HG03571 (cell line): ENCODE results near the gene FSTL5.

ENCODE experiments used
- ATAC-seq: cut with Tn5 transposase; IDR thresholded peaks from one replicate; pipeline ENCODE4 v1.9.1; 2021; ENCODE audit not compliant: unreplicated experiment

Gene FSTL5

GRCh38 chr4:161714931-161715330, 448.9 kb downstream of the FSTL5 start:
- no peak for ATAC-seq

GRCh38 chr4:161714022-161714751, 449.6 kb downstream of the FSTL5 start:
- no peak for ATAC-seq

- no peak for ATAC-seq
Observed at GRCh38 chr4:161704653-161705052, 459.1 kb downstream of the FSTL5 start.

GRCh38 chr4:161704040-161704439, 459.8 kb downstream of the FSTL5 start:
- no peak for ATAC-seq

GRCh38 chr4:161702287-161702686, 461.5 kb downstream of the FSTL5 start:
- no peak for ATAC-seq

- no peak for ATAC-seq
Observed at GRCh38 chr4:161696944-161697343, 466.9 kb downstream of the FSTL5 start.

- no peak for ATAC-seq
Observed at GRCh38 chr4:161680146-161680545, 483.7 kb downstream of the FSTL5 start.

- ATAC-seq = no peak
Observed at GRCh38 chr4:161664740-161665139, 499.1 kb downstream of the FSTL5 start.

- ATAC-seq = no peak
Observed at GRCh38 chr4:161663844-161664243, 500.0 kb downstream of the FSTL5 start.

- no peak for ATAC-seq
Observed at GRCh38 chr4:161658676-161659075, 505.1 kb downstream of the FSTL5 start.

GRCh38 chr4:161657616-161658015, 506.2 kb downstream of the FSTL5 start:
- ATAC-seq = no peak

GRCh38 chr4:161656594-161656993, 507.2 kb downstream of the FSTL5 start:
- ATAC-seq = no peak

GRCh38 chr4:161655148-161655547, 508.7 kb downstream of the FSTL5 start:
- no peak for ATAC-seq

- no peak for ATAC-seq
Observed at GRCh38 chr4:161653697-161654096, 510.1 kb downstream of the FSTL5 start.

- ATAC-seq = no peak
Observed at GRCh38 chr4:161651586-161651985, 512.2 kb downstream of the FSTL5 start.

- ATAC-seq = no peak
Observed at GRCh38 chr4:161650812-161651211, 513.0 kb downstream of the FSTL5 start.

GRCh38 chr4:161647757-161648156, 516.0 kb downstream of the FSTL5 start:
- ATAC-seq = no peak

- no peak for ATAC-seq
Observed at GRCh38 chr4:161642708-161643107, 521.1 kb downstream of the FSTL5 start.

- no peak for ATAC-seq
Observed at GRCh38 chr4:161629694-161630441, 533.9 kb downstream of the FSTL5 start.

GRCh38 chr4:161604516-161605300, 559.1 kb downstream of the FSTL5 start:
- ATAC-seq = peak; percentile 51

GRCh38 chr4:161601011-161601410, 562.8 kb downstream of the FSTL5 start:
- no peak for ATAC-seq
